Nephron (organoid): ENCODE results near the gene ARHGAP4.

Experiments used
- H3K27ac Mint-ChIP-seq, 3 experiments: 2 replicates each; pipeline ENCODE4 v1.8.0; 2020; ENCODE audit warnings: mixed read lengths in 3 of 3, mild to moderate bottlenecking in 2 of 3, moderate library complexity in 1 of 3
- H3K27me3 Mint-ChIP-seq: 2 replicates; pipeline ENCODE4 v1.8.0; 2021; ENCODE audit warnings: low read depth, mild to moderate bottlenecking, moderate library complexity, mixed read lengths
- H3K36me3 Mint-ChIP-seq: 2 replicates; pipeline ENCODE4 v1.8.0; 2020; ENCODE audit warnings: low read depth, mixed read lengths
- H3K4me1 Mint-ChIP-seq: 2 replicates; pipeline ENCODE4 v1.8.0; 2020; ENCODE audit warnings: mixed read lengths
- H3K4me3 Mint-ChIP-seq, 3 experiments: 2 replicates each; pipeline ENCODE4 v1.8.0; 2020; ENCODE audit warnings: mild to moderate bottlenecking in 3 of 3, mixed read lengths in 3 of 3, moderate library complexity in 2 of 3
- H3K9me3 Mint-ChIP-seq: 2 replicates; pipeline ENCODE4 v1.8.0; 2020; ENCODE audit warnings: mixed read lengths
- CTCF ChIP-seq, 3 experiments: fragments of 200-600 bp; sonication (generic); IDR thresholded peaks; one replicate each; pipeline ENCODE4 v1.5.0; 2021; ENCODE audit warnings: antibody characterized with exemption in 3 of 3; ENCODE audit not compliant: unreplicated experiment in 3 of 3

ARHGAP4 gene

GRCh38 chrX:153875391-153876111 is 50.5 kb downstream of the ARHGAP4 start:
- no peak overlapping the region for H3K4me3 Mint-ChIP-seq
- H3K9me3 Mint-ChIP-seq: peaks cover 26% of the 10 kb centered on the region
- peaks cover 18% of the 10 kb centered on the region for H3K27me3 Mint-ChIP-seq
- no peak for TF ChIP-seq CTCF (IDR thresholded peaks at IDR 0.05; ENCODE audit: unreplicated experiment in 3 of 3)
- no peaks in the 10 kb centered on the region for H3K36me3 Mint-ChIP-seq
- peaks cover 12% of the 10 kb centered on the region for H3K4me1 Mint-ChIP-seq
- no peak overlapping the region for H3K27ac Mint-ChIP-seq

GRCh38 chrX:153874366-153875125 is 51.5 kb downstream of the ARHGAP4 start:
- Mint-ChIP-seq H3K4me1 (peaks cover 12% of the 10 kb centered on the region), H3K36me3 (no peaks in the 10 kb centered on the region), H3K4me3 (no peak overlapping the region), H3K27ac (no peak overlapping the region), H3K9me3 (peaks cover 24% of the 10 kb centered on the region), H3K27me3 (peaks cover 14% of the 10 kb centered on the region)
- no peak for TF ChIP-seq CTCF (IDR thresholded peaks at IDR 0.05; ENCODE audit: unreplicated experiment in 3 of 3)

GRCh38 chrX:153874085-153874365 is 52.0 kb downstream of the ARHGAP4 start:
- Mint-ChIP-seq H3K9me3 (peaks cover 24% of the 10 kb centered on the region), H3K4me1 (peaks cover 9% of the 10 kb centered on the region), H3K27me3 (peaks cover 9% of the 10 kb centered on the region), H3K36me3 (peaks cover 3% of the 10 kb centered on the region), H3K4me3 (no peak overlapping the region), H3K27ac (no peak overlapping the region)
- TF ChIP-seq CTCF (IDR thresholded peaks at IDR 0.05; ENCODE audit: unreplicated experiment in 3 of 3): no peak

- H3K4me1 Mint-ChIP-seq: peaks cover 5% of the 10 kb centered on the region
- peaks cover 8% of the 10 kb centered on the region for H3K27me3 Mint-ChIP-seq
- H3K36me3 Mint-ChIP-seq: peaks cover 3% of the 10 kb centered on the region
- no peak overlapping the region for H3K27ac Mint-ChIP-seq
- no peak for TF ChIP-seq CTCF (IDR thresholded peaks at IDR 0.05; ENCODE audit: unreplicated experiment in 3 of 3)
- no peak overlapping the region for H3K4me3 Mint-ChIP-seq
- H3K9me3 Mint-ChIP-seq: peaks cover 24% of the 10 kb centered on the region
Measured at GRCh38 chrX:153873282-153874084, 52.6 kb downstream of the ARHGAP4 start.

GRCh38 chrX:153871946-153872878 is 53.9 kb downstream of the ARHGAP4 start:
- peaks cover 3% of the 10 kb centered on the region for H3K36me3 Mint-ChIP-seq
- no peak for TF ChIP-seq CTCF (IDR thresholded peaks at IDR 0.05; ENCODE audit: unreplicated experiment in 3 of 3)
- no peak overlapping the region for H3K4me3 Mint-ChIP-seq
- H3K27me3 Mint-ChIP-seq: peaks cover 8% of the 10 kb centered on the region
- H3K4me1 Mint-ChIP-seq: no peaks in the 10 kb centered on the region
- no peak overlapping the region for H3K27ac Mint-ChIP-seq
- peaks cover 19% of the 10 kb centered on the region for H3K9me3 Mint-ChIP-seq
